HG03039 (cell line): Measurements from ENCODE around the gene DYNLRB1.

Experiments used
- ATAC-seq: cut with Tn5 transposase; IDR thresholded peaks from one replicate; pipeline ENCODE4 v1.9.1; 2021; ENCODE audit warnings: mild to moderate bottlenecking, moderate library complexity; ENCODE audit not compliant: unreplicated experiment

Gene DYNLRB1

DNA sequence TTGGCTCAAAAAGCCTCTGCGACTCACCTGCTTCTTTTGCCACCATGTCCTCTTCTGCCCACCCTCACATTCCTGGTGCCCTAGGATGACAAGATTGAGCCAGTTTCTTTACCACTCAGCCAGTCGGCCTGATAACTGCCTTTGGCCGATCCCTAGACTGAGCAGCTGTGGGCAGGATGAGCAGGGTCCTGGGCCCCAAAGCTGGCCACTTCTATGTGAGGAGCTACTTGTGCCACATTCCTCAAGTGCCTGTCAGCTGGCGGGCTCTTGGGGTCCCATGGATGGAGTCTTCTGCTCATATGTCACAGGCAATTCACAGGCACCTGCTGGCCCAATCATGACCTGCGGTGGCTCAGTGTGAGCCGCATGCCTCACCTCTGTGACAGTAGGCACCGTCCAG lies 16.5 kb downstream of the DYNLRB1 start:
- no peak for ATAC-seq

DNA sequence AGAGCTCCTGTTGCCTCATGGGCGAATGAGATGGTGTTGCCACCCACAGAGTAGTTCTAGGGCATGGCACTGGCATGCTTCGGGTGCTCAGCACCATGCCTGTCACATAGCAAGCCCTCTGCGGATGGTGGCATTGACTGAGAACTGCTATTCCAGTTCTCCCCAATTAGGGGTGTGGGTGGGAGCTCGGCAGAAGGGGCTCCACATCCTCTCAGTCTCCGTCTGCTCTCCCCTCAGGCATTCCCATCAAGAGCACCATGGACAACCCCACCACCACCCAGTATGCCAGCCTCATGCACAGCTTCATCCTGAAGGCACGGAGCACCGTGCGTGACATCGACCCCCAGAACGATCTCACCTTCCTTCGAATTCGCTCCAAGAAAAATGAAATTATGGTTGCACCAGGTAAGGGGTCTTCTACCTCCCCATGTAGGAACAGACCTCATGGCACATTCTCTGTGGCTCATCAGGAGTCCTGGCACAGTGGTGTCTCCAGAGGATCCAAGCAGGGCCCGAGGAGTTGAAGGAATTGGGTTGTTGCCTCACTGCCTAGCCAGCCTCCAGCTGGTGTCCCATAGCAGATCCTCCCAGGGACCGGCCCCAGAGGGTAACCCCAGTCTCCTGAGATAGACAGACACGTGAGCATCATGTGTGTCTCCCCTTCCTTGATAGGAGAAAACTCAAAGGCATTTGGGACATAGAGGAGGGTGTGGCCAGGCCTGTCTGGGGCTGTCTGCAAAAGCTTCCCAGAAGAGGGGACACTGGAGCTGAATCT lies 18.4 kb downstream of the DYNLRB1 start:
- no peak for ATAC-seq

DNA sequence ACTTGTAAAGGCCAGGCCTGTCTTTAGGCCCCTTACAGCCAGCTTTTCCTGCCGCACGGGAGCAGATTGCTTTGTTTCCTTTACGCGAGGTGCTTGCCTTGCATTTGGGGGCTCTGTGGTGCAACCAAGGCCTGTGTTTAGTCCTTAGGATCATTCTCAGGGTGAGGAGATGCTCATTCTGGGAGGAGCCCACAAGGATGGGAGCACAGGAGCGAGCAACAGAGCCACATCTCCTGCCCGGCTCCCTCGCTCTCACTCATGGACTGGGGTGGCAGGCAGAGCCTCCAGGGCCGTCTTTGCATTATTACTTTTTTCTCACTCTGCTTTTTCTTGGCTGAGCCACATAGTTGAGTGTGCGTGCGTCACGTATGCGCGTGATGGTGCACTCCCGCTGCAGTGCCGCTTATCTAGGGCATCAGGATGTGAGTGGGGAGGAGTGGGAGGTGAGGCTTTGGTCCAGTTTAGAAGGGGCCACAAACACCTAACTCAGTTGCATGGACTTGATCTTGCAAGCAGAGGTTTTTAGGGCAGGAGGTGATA lies 19.1 kb downstream of the DYNLRB1 start:
- no peak for ATAC-seq

DNA sequence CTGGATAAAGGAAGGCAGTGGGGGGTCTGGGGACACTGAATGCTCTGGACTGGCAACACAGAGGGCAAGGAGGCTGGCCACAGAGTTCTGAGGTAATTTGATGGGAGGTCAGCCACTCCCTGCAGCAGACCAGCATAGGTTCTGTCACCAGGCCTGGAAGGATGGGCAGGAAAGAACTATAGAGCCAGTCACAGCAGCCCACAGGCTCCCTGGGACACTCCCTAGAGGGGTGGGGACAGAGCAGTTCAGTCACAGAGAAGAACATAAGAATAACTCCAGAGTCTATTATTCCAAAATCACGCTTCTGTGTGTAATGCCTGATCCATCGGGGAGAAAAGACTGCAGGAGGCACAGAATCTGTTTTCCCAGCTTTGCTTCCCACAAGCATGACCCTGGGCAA lies 19.6 kb downstream of the DYNLRB1 start:
- ATAC-seq: no peak

DNA sequence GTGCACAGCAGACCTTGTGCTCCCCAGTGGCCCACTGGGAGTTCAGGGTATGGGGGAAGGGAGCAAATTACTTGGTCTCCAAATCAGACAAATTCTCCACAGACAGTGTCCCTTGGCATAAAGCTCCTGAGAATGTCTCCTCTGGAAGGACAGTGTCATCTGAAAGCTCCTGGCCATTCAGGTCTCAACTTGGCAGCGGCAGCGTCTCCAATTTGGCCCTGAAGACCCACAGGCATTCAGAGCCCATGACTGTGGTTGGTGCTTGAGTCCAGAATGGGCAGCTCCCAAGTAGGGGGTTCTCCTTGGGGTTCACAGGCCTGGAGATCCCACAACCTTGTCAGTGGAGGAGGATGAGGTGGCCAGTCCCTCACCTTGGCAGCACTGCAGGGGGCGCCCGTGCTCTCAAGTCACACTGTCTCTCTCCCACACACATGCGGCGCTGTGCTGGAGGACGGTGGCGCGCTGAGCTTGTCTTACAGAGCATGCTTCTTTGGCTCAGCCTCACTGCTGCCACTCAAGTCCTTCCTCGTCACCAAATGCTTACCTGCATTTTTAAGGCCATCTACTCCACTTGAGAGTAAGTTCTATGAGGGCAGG lies 20.7 kb downstream of the DYNLRB1 start:
- no peak for ATAC-seq

DNA sequence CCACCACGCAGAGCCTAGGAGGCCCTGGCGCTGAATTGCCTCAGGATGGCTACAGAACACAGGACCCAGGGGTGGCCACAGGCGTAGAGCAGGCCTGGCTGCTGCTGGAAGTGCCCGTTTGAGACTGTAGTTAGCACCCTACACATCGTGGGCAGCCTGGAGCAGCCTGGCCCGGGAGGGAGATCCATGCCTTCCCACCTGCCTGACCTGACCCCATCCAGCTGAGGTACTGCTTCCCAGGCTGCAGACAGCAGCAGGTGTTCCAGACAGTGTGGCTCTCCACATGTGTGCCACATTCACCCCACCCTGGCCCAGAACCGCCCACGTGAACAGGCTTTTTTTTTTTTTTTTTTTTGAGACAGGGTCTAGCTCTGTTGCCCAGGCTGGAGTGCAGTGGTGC lies 21.4 kb downstream of the DYNLRB1 start:
- ATAC-seq: no peak

DNA sequence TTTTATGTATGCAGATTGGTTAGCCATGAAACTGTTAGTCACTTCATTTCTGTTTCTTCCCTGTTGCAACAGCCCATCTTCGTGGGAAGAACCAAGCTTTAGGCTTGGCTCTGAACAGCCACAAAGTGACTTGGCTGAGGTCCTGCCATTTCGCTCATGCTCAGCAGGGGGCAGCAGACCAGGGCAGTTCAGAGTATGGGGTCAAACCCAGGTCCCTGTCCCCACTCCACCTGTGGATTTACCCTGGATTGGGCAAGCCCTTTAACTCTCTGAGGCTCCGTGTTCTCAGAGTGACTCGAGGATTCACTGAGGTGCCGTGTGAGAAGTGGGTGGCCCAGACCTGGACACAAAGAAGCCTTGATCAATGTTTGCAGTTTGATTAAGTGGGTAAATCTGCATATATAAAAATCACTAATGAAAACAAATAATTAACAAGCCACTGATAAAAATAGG lies 22.5 kb downstream of the DYNLRB1 start:
- ATAC-seq: no peak

DNA sequence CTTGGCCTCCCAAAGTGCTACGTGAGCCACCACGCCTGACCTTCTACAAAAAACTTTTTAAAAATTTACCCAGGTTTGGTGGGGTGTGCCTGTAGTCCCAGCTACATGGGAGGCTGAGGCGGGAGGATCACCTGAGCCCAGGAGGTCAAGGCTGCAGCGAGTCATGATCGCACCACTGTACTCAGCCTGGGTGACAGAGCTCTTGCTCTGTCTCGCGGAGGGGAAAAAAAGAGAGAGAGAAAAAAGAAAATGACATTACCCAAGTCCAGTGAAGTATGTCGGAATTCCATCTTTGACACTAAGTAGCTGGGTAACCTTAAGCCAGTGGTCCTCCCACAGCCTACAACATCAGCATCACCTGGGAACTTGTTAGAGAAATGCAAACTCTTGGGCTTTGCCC lies 23.5 kb downstream of the DYNLRB1 start:
- ATAC-seq: no peak

DNA sequence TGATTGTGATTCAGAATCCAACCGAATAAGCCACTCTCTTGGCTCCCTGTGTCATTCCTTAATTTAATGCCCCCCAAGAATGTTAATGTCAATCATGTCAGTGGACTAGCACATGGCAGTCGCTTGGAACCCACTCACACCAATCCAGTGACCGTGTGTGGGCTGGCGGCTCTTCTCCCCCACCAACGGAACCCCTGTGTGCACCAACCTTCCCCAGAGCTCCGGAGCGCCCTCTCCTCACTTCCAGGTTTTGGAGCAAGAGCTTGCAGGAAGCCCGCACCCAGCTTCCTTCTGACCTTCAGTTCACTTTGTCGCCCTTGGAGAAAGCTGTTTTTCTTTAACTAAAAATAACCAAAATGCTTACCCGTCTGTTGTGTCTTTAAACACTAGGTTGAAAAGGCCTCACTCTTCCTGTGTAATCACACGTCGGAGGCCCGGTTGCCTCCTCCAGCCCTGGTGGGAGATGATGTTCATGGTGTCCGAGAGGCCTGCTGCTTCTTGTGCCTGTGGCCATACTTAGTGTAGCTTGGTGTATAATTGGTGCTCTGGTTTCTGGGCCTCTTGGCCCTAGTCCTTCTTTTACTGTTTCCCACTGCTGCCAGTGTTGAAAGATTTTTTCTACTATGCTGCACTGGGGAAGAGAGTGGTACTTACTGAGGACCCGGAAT lies 24.5 kb downstream of the DYNLRB1 start:
- no peak for ATAC-seq

DNA sequence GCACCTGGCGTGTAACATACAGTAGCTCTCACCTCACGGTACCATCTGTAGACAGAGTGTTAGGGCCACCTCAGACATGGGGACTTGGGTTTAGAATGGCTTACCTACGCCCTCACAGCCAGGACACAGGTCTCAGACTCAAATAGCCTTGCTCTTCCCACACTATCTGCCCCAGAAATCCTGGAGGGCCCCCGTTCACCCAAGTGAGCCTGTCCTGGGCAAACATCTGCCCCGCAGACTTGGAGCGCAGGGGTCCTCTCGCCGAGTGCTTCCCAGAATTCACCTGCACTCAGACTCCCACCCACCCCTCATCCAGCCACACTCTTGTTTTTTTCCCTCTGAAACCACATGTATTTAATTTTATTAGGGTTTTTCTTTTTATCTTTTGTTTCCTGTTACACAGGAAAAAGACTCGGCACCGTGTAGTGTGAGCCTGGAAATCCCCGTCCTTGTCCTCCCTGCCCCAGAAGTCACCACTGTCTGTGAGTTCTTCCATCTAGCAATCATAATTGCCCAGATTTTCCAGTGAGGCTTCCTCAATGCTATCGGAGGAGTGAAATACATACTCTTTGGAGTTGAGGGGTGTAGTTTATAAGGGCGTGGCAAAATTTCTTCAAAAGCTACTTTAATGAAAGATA lies 25.2 kb downstream of the DYNLRB1 start:
- no peak for ATAC-seq

DNA sequence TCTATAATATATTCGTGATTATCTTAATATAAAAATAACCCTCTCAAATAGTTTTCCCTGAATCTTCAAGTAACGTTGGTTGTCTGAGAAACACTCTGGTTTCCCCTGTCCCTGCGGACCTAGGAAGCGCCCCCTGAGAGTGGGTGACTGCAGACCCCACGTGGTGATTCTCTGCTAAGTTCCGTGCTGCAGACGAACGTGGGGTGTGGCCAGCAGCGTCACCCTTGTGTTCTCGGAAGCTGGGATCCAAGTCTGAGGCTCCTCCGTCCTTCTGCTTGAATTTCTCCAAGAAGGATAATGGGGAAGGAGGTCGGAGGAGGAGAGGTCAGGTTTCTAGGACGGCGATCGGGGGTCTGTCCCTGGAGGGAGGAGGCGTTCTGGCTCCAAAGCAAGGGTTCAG lies 25.7 kb downstream of the DYNLRB1 start:
- ATAC-seq: no peak

DNA sequence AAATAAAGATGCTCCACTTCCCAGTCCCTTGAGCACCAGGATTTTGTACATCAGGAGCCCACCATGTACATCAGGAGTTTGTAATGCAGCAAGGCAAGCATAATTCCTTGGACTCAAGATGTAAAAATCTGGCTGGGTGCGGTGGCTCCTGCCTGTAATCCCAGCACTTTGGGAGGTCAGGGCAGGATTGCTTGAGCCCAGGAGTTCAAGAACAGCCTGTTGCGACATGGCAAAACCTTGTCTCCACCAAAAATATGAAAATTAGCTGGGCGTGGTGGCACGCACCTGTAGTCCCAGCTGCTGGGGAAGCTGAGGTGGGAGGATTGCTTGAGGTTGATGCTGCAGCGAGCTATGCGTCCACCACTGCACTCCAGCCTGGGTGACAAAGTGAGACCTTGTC lies 26.2 kb downstream of the DYNLRB1 start:
- ATAC-seq: no peak

DNA sequence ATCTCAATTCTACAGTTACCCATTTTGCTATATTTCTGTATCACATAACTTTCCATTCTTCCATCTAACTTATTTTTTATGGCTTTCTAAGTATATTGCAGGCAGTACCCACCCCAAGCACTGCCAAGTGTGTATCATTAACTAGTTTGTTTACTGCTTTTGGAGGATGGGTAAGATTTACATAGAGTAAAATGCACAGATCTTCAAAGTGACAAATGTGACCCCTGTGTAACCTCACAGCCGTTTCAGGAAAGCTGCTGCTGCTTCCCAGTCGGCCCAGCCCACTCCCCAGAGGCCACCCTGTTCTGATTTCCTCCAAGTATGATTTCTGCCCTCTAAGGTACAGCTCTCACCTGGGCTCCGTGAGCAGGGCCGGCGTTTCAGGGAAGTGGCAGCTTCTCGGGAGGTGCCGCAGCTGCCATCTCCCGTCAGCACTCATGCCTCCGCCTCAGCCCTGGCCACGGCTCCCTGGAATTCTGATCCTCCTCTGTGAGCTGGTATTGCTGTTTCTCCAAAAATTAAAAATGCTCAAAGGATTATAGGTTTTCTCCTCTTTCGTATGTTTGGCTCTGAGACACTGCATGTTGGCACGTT lies 27.3 kb downstream of the DYNLRB1 start:
- ATAC-seq: no peak

DNA sequence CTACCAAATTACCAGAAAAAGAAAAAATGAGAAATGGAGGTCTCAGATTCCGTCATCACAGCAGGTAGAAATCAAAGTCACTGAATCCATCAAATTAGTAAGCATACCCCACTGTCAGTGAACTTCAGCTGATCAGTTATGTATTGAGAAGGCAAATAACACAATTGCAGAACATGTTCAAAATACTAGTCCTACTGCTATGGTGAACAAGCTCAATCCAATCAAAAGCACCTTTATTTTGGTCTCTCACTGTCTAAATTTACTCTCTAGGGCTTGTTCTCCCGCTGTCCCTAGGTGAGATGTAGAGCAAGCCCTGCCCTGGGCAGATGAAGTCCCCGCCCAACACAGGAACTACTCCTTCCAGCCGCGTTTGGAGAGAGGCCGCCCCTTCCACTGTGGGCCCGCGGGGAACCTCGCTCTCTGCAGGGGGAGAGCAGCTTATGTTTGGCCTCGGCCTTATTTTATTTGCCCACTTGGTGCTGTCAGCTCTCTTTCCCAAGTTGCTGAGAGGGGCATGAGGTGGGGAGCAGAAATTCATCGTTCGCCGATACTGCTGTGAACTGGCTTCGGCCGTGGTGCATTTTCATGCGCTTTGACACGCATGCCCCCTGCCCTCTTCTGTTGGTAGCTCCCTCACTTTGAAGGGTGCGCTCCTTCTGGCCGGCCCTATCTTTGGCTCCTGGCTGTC lies 28.0 kb downstream of the DYNLRB1 start:
- no peak for ATAC-seq

DNA sequence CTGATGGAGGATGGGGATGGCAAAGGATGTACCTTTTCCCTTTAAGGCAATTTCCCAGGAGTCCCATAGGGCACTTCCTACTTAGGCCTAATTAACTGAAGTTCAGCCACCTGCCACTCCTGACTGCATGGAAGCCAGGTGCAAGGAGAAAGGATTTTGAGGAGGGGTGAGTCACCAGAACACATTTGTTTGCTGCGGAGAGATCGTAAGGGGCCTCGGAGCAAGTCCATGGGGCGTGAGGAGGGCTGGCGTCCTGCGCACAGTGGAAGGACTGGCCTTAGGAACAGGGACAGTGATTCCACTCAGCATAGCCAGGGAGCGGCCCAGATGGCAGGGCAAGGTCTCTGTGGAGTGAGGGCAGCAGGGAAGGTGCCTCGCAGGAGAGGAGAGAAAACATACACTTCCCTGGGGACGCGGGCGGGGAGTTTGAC lies 30.5 kb downstream of the DYNLRB1 start:
- ATAC-seq: no peak

DNA sequence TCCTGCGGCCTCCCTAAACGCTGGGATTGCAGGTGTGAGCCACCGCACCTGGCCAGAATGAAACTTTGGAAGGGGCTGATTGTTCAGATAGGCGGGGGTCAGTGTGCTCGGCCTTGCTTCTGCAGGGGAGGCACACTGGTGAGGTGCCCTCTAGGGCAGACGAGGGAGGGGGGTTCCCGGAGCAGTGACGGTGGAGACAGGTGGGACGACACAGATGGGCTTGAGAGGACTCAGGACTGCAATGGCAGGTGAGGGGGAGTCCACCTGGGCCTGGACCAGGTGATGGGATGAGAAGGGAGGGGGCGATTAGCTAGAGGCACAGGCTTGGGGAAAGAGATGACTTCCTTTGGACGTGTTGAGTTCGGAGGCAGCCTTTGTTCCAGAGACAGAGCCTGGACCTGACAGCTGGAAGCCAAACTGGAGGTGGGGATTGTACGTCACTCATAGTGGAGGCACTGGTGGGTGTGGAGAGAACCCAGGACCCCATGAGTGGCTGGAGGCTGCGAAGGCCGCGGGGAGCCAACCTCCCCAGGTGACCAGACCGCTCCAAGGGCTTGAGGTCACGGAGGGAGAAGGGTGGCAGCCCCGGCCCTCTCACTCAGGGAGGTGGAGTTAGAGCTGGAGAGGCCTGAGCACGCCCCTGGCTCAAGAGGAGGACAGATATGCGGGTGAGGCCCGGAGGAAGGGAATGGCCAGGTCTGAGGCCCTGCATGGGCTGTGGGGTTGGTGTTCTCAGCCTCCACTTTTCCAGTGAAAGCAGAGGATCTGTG lies 31.8 kb downstream of the DYNLRB1 start:
- ATAC-seq: no peak

DNA sequence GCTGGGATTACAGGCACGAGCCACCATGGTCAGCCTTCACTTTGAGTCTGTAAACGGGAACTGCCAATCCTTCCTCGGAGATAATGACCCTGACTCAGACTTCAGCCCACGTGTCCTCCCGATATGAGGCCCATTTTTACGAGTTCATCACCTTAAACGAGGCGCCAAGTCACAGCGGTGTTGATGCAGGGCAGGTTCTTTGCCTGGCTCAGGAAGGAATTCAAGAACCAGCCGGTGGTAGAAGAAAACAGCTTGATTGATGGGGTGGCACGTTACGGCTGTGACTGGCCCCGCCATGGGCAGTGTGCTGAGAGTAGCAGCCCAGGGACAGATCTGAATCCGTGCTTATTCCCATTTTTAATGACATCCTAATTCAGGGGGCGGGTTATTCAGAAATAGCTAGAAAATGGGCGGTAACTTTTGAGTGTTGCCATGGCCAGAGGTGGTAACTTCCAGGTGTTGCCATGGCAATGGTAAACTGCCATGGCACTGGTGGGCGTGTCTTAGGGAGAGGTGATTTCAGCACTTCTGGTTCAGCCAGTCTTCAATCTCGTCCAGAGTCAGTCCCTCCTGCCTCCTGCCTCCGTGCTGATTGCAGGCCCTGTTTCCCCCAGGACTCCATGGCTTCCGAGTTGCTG lies 33.2 kb downstream of the DYNLRB1 start:
- no peak for ATAC-seq

DNA sequence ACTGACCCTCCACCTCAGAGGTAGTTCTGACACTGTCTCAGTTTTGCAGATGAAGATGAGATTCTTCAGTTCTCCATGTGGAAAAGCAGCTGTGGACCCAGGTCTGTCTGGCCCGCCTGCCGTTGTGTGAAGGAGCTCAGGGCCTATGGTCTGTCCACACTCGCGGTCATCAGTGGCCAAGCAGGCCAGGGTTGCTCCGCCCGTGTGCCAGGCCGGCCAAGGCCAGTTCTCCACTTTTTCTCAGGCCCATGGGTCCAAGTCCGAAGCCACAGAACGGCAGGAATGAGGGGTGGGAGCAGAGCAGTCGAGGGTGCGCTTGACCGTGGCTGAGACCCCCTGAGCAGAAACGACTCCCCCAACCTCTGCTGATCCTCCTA lies 33.7 kb downstream of the DYNLRB1 start:
- ATAC-seq: no peak

DNA sequence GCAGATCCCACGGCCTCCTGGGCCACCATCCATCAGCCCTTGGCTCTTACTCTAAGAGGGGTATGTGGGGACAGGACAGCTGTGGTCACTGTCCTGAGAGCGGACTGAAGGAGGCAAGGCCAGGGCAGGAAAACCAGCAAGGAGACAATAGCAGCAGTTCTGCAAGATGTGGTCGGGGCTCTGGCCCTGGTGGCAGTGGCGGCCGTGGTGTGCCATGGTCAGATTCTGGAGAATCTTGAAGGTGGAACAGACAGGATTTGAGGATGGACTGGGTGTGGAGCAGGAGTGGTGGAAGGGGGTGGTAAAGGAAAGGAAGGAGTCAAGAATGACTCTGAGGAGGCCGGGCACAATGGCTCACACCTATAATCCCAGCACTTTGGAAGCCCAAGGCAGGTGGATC lies 36.3 kb downstream of the DYNLRB1 start:
- no peak for ATAC-seq
